ENCODE data around the gene LTBP1.

Gene LTBP1

GRCh38 chr2:33419581-33420200 is 472.9 kb downstream of the LTBP1 start:
- Histone ChIP-seq H3K27me3 (ENCODE audit: insufficient read depth, low read length) (no peaks in the 10 kb centered on the region), H3K79me1 (ENCODE audit: low read length) (no peaks in the 10 kb centered on the region), H3K4ac (ENCODE audit: low read depth, low read length) (no peak overlapping the region), H3K18ac (ENCODE audit: low read length) (no peak overlapping the region), H3K4me2 (ENCODE audit: low read length) (no peak overlapping the region), H3K23ac (ENCODE audit: low read length) (no peak overlapping the region), H2AK5ac (ENCODE audit: low read length) (no peak overlapping the region), H3K14ac (ENCODE audit: low read length) (no peak overlapping the region), H2BK120ac (ENCODE audit: insufficient read depth, low read length, poor library complexity) (no peak overlapping the region), H4K8ac (ENCODE audit: low read depth, low read length) (no peak overlapping the region), H3K27ac (ENCODE audit: low read depth, low read length) (no peak overlapping the region), H3K9ac (ENCODE audit: low read length) (no peak overlapping the region), H2AFZ (ENCODE audit: insufficient read depth, low read length, poor library complexity) (no peak overlapping the region), H3K4me3 (ENCODE audit: low read depth, low read length) (no peak overlapping the region), H3K79me2 (ENCODE audit: control insufficient read depth, insufficient read depth, low read length, poor library complexity) (no peaks in the 10 kb centered on the region), H4K12ac (ENCODE audit: low read depth, low read length) (no peak overlapping the region), H2BK12ac (ENCODE audit: low read length) (no peak overlapping the region), H3K36me3 (ENCODE audit: control insufficient read depth in 1 of 2, insufficient read depth in 2 of 2, low read length in 2 of 2) (no peaks in the 10 kb centered on the region), H2BK5ac (ENCODE audit: low read depth, low read length, poor library complexity) (no peak overlapping the region), H3K4me1 (ENCODE audit: control insufficient read depth in 1 of 2, insufficient read depth in 2 of 2, low read length in 2 of 2) (no peaks in the 10 kb centered on the region), H3K9me3 (ENCODE audit: insufficient read depth, low read depth, low read length) (no peaks in the 10 kb centered on the region), H4K91ac (ENCODE audit: low read depth, low read length) (no peak overlapping the region)
- WGBS (ENCODE audit: extremely low coverage, insufficient coverage, insufficient read length): no CpG with 5 or more reads among the region's 5 CpGs
- DNase-seq: no peak

- Histone ChIP-seq H3K79me2 (ENCODE audit: control insufficient read depth, insufficient read depth, low read length, poor library complexity) (no peaks in the 10 kb centered on the region), H2BK12ac (ENCODE audit: low read length) (no peak overlapping the region), H4K91ac (ENCODE audit: low read depth, low read length) (no peak overlapping the region), H2BK5ac (ENCODE audit: low read depth, low read length, poor library complexity) (no peak overlapping the region), H2AFZ (ENCODE audit: insufficient read depth, low read length, poor library complexity) (no peak overlapping the region), H3K4ac (ENCODE audit: low read depth, low read length) (no peak overlapping the region), H4K8ac (ENCODE audit: low read depth, low read length) (no peak overlapping the region), H3K27me3 (ENCODE audit: insufficient read depth, low read length) (no peaks in the 10 kb centered on the region), H3K18ac (ENCODE audit: low read length) (no peak overlapping the region), H3K9ac (ENCODE audit: low read length) (no peak overlapping the region), H3K4me1 (ENCODE audit: control insufficient read depth in 1 of 2, insufficient read depth in 2 of 2, low read length in 2 of 2) (no peaks in the 10 kb centered on the region), H3K4me2 (ENCODE audit: low read length) (no peak overlapping the region), H3K27ac (ENCODE audit: low read depth, low read length) (no peak overlapping the region), H3K4me3 (ENCODE audit: low read depth, low read length) (no peak overlapping the region), H3K14ac (ENCODE audit: low read length) (no peak overlapping the region), H2AK5ac (ENCODE audit: low read length) (no peak overlapping the region), H4K12ac (ENCODE audit: low read depth, low read length) (no peak overlapping the region), H3K9me3 (ENCODE audit: insufficient read depth, low read depth, low read length) (no peaks in the 10 kb centered on the region), H3K23ac (ENCODE audit: low read length) (no peak overlapping the region), H2BK120ac (ENCODE audit: insufficient read depth, low read length, poor library complexity) (no peak overlapping the region), H3K79me1 (ENCODE audit: low read length) (no peaks in the 10 kb centered on the region), H3K36me3 (ENCODE audit: control insufficient read depth in 1 of 2, insufficient read depth in 2 of 2, low read length in 2 of 2) (no peaks in the 10 kb centered on the region)
- DNase-seq: no peak
- no CpG with 5 or more reads among the region's 4 CpGs for WGBS (ENCODE audit: extremely low coverage, insufficient coverage, insufficient read length)
Observed at GRCh38 chr2:33420726-33421125, 474.0 kb downstream of the LTBP1 start.

- H4K8ac ChIP-seq (ENCODE audit: low read depth, low read length): no peak overlapping the region
- no peak overlapping the region for H2BK5ac ChIP-seq (ENCODE audit: low read depth, low read length, poor library complexity)
- H3K9ac ChIP-seq (ENCODE audit: low read length): no peak overlapping the region
- H2AK5ac ChIP-seq (ENCODE audit: low read length): no peak overlapping the region
- no peak overlapping the region for H2AFZ ChIP-seq (ENCODE audit: insufficient read depth, low read length, poor library complexity)
- H3K4me2 ChIP-seq (ENCODE audit: low read length): no peak overlapping the region
- H3K23ac ChIP-seq (ENCODE audit: low read length): no peak overlapping the region
- no peak overlapping the region for H2BK120ac ChIP-seq (ENCODE audit: insufficient read depth, low read length, poor library complexity)
- no peak overlapping the region for H3K18ac ChIP-seq (ENCODE audit: low read length)
- peak; percentile 71 to 93 for DNase-seq
- H4K91ac ChIP-seq (ENCODE audit: low read depth, low read length): no peak overlapping the region
- no peak overlapping the region for H3K27ac ChIP-seq (ENCODE audit: low read depth, low read length)
- H3K79me2 ChIP-seq (ENCODE audit: control insufficient read depth, insufficient read depth, low read length, poor library complexity): no peaks in the 10 kb centered on the region
- H3K36me3 ChIP-seq (ENCODE audit: control insufficient read depth in 1 of 2, insufficient read depth in 2 of 2, low read length in 2 of 2): no peaks in the 10 kb centered on the region
- H3K14ac ChIP-seq (ENCODE audit: low read length): no peak overlapping the region
- H3K27me3 ChIP-seq (ENCODE audit: insufficient read depth, low read length): no peaks in the 10 kb centered on the region
- no peak overlapping the region for H3K4ac ChIP-seq (ENCODE audit: low read depth, low read length)
- H3K4me1 ChIP-seq (ENCODE audit: control insufficient read depth in 1 of 2, insufficient read depth in 2 of 2, low read length in 2 of 2): no peaks in the 10 kb centered on the region
- H3K79me1 ChIP-seq (ENCODE audit: low read length): no peaks in the 10 kb centered on the region
- no CpG with 5 or more reads among the region's 2 CpGs for WGBS (ENCODE audit: extremely low coverage, insufficient coverage, insufficient read length)
- no peak overlapping the region for H3K4me3 ChIP-seq (ENCODE audit: low read depth, low read length)
- no peak overlapping the region for H2BK12ac ChIP-seq (ENCODE audit: low read length)
- no peaks in the 10 kb centered on the region for H3K9me3 ChIP-seq (ENCODE audit: insufficient read depth, low read depth, low read length)
- H4K12ac ChIP-seq (ENCODE audit: low read depth, low read length): no peak overlapping the region
Observed at GRCh38 chr2:33421820-33422219, 475.1 kb downstream of the LTBP1 start.

- Histone ChIP-seq H3K4me1 (ENCODE audit: control insufficient read depth in 1 of 2, insufficient read depth in 2 of 2, low read length in 2 of 2) (no peaks in the 10 kb centered on the region), H4K8ac (ENCODE audit: low read depth, low read length) (no peak overlapping the region), H2AK5ac (ENCODE audit: low read length) (no peak overlapping the region), H3K23ac (ENCODE audit: low read length) (no peak overlapping the region), H3K4me2 (ENCODE audit: low read length) (no peak overlapping the region), H3K79me1 (ENCODE audit: low read length) (no peaks in the 10 kb centered on the region), H4K12ac (ENCODE audit: low read depth, low read length) (no peak overlapping the region), H3K36me3 (ENCODE audit: control insufficient read depth in 1 of 2, insufficient read depth in 2 of 2, low read length in 2 of 2) (no peaks in the 10 kb centered on the region), H3K4ac (ENCODE audit: low read depth, low read length) (no peak overlapping the region), H3K4me3 (ENCODE audit: low read depth, low read length) (no peak overlapping the region), H4K91ac (ENCODE audit: low read depth, low read length) (no peak overlapping the region), H3K14ac (ENCODE audit: low read length) (no peak overlapping the region), H2BK12ac (ENCODE audit: low read length) (no peak overlapping the region), H3K27ac (ENCODE audit: low read depth, low read length) (no peak overlapping the region), H2AFZ (ENCODE audit: insufficient read depth, low read length, poor library complexity) (no peak overlapping the region), H2BK120ac (ENCODE audit: insufficient read depth, low read length, poor library complexity) (no peak overlapping the region), H3K27me3 (ENCODE audit: insufficient read depth, low read length) (no peaks in the 10 kb centered on the region), H3K9me3 (ENCODE audit: insufficient read depth, low read depth, low read length) (no peaks in the 10 kb centered on the region), H3K79me2 (ENCODE audit: control insufficient read depth, insufficient read depth, low read length, poor library complexity) (no peaks in the 10 kb centered on the region), H3K18ac (ENCODE audit: low read length) (no peak overlapping the region), H2BK5ac (ENCODE audit: low read depth, low read length, poor library complexity) (no peak overlapping the region), H3K9ac (ENCODE audit: low read length) (no peak overlapping the region)
- no peak for DNase-seq
- no CpG with 5 or more reads among the region's 1 CpG for WGBS (ENCODE audit: extremely low coverage, insufficient coverage, insufficient read length)
Observed at GRCh38 chr2:33425161-33425560, 478.4 kb downstream of the LTBP1 start.
